Mammary epithelial cell (primary cell): ENCODE data around the gene TOGARAM2.

ENCODE experiments used
- CTCF ChIP-seq, 2 donors: IDR thresholded peaks in 1 of 2; conservative IDR thresholded peaks in 1 of 2; 2 replicates each; pipeline ENCODE4 v1.5.1; 2011 to 2012; ENCODE audit warnings: inconsistent platforms in 2 of 2, low read length in 2 of 2, mild to moderate bottlenecking in 2 of 2, control low read depth in 1 of 2, low read depth in 1 of 2; ENCODE audit not compliant: insufficient read depth in 1 of 2; ENCODE audit errors: extremely low read depth in 1 of 2
- EZH2 ChIP-seq: IDR thresholded peaks from 2 replicates; pipeline ENCODE4 v1.6.1; 2012; ENCODE audit warnings: low read length, inconsistent platforms, borderline replicate concordance

GRCh38 chr2:29005331-29005730 lies 24.2 kb downstream of the TOGARAM2 start:
- no peak for TF ChIP-seq CTCF (conservative IDR thresholded peaks at IDR 0.05 in 1 of 2, IDR thresholded peaks at IDR 0.05 in 1 of 2; ENCODE audit: extremely low read depth in 1 of 2, insufficient read depth in 1 of 2, low read depth in 1 of 2, low read length in 2 of 2)
- no peak for TF ChIP-seq EZH2
